Upper lobe of right lung (tissue), 1 donor: ENCODE results near the gene UBL3. TPM values are rescaled to one million over a fixed set of nuclear protein-coding genes. Genes with fewer than 3 reads are reported as not detected.

Experiments
- ATAC-seq: fragments of 200-7000 bp; cut with Tn5 transposase; one replicate; pipeline ENCODE4 v1.9.1; 2020; ENCODE audit warnings: mild to moderate bottlenecking, moderate library complexity
- DNase-seq: peaks from one replicate; pipeline ENCODE4 v3.0.0-alpha.2; 2020
- H3K27ac ChIP-seq: fragments of 200-600 bp; one replicate; pipeline ENCODE4 v1.8.0; 2022
- H3K27me3 ChIP-seq: fragments of 200-600 bp; one replicate; pipeline ENCODE4 v1.8.0; 2022; ENCODE audit warnings: mild to moderate bottlenecking
- H3K36me3 ChIP-seq: fragments of 200-600 bp; one replicate; pipeline ENCODE4 v1.8.0; 2022
- H3K4me1 ChIP-seq: fragments of 200-600 bp; one replicate; pipeline ENCODE4 v1.8.0; 2022
- H3K4me3 ChIP-seq: fragments of 200-600 bp; one replicate; pipeline ENCODE4 v1.8.0; 2022; ENCODE audit warnings: mild to moderate bottlenecking
- H3K9me3 ChIP-seq: fragments of 200-600 bp; one replicate; pipeline ENCODE4 v1.8.0; 2022
- intact Hi-C: fragments of 100-400 bp; cut with DNase I; formaldehyde crosslinking; loops from one replicate; pipeline ENCODE4 v1.11.0; 2022
- total RNA-seq: library from RNA; stranded (reverse); fragmentation: NEBNext Ultra II Directional; extraction: Animal tissue kit (Norgen Biotek cat#: 25700); gene quantifications from one replicate; pipeline ENCODE4 v1.2.1, GENCODE V29; 2021
- TF ChIP-seq, protein P1 (sequence below): fragments of 200-600 bp; IDR thresholded peaks from one replicate; pipeline ENCODE4 v1.8.0; 2022; ENCODE audit warnings: antibody characterized with exemption
- donor health status: DM: no; HTN: yes; CAD: no; lungs with severe emphysema.

UBL3 gene
- total RNA-seq, 1 donor from 2014 or later: 56.1 TPM

GRCh38 chr13:29845440-29846056 is 4.9 kb downstream of the UBL3 start:
- ATAC-seq (no peak), DNase-seq (no peak)
- Histone ChIP-seq H3K4me1 (peaks cover 41% of the 10 kb centered on the region), H3K9me3 (no peaks in the 10 kb centered on the region), H3K4me3 (peak overlapping the region; percentile 85), H3K36me3 (no peaks in the 10 kb centered on the region), H3K27ac (no peak overlapping the region), H3K27me3 (no peaks in the 10 kb centered on the region)
- intact Hi-C loops: no loop called here
- TF ChIP-seq, protein P1, sequence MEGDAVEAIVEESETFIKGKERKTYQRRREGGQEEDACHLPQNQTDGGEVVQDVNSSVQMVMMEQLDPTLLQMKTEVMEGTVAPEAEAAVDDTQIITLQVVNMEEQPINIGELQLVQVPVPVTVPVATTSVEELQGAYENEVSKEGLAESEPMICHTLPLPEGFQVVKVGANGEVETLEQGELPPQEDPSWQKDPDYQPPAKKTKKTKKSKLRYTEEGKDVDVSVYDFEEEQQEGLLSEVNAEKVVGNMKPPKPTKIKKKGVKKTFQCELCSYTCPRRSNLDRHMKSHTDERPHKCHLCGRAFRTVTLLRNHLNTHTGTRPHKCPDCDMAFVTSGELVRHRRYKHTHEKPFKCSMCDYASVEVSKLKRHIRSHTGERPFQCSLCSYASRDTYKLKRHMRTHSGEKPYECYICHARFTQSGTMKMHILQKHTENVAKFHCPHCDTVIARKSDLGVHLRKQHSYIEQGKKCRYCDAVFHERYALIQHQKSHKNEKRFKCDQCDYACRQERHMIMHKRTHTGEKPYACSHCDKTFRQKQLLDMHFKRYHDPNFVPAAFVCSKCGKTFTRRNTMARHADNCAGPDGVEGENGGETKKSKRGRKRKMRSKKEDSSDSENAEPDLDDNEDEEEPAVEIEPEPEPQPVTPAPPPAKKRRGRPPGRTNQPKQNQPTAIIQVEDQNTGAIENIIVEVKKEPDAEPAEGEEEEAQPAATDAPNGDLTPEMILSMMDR: peak; percentile 44

- H3K4me3 ChIP-seq: no peak overlapping the region
- no peak overlapping the region for H3K27ac ChIP-seq
- ATAC-seq (no peak), DNase-seq (no peak)
- peaks cover 43% of the 10 kb centered on the region for H3K4me1 ChIP-seq
- H3K27me3 ChIP-seq: no peaks in the 10 kb centered on the region
- TF ChIP-seq, protein P1: no peak
- H3K36me3 ChIP-seq: no peaks in the 10 kb centered on the region
- no peaks in the 10 kb centered on the region for H3K9me3 ChIP-seq
- intact Hi-C loops: no loop called here
These were observed 6.0 kb downstream of the UBL3 start for GRCh38 chr13:29844441-29844840.

DNA sequence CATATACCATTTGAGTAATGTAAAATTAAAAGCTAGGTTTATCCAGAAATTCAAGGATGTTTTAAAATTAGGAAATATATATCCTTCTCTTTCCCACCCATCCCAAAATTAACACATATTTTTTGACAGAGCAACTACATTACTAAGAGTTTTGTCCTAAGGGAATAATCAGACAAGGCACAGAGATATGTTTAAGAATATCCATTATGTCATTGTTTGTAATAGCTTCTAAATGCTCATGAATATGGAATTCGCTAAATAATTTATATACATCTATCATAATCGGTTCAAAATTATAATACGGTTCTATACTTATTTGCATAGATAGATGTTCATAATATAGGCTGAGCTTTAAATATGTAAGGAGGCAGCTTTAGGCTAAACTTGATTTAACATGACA is 9.8 kb downstream of the UBL3 start:
- no peak for ATAC-seq
- Histone ChIP-seq H3K9me3 (no peaks in the 10 kb centered on the region), H3K27me3 (no peaks in the 10 kb centered on the region), H3K27ac (no peak overlapping the region), H3K4me1 (peaks cover 32% of the 10 kb centered on the region), H3K36me3 (no peaks in the 10 kb centered on the region), H3K4me3 (no peak overlapping the region)
- intact Hi-C loops: no loop called here
- TF ChIP-seq, protein P1: no peak
- DNase-seq: no peak

DNA sequence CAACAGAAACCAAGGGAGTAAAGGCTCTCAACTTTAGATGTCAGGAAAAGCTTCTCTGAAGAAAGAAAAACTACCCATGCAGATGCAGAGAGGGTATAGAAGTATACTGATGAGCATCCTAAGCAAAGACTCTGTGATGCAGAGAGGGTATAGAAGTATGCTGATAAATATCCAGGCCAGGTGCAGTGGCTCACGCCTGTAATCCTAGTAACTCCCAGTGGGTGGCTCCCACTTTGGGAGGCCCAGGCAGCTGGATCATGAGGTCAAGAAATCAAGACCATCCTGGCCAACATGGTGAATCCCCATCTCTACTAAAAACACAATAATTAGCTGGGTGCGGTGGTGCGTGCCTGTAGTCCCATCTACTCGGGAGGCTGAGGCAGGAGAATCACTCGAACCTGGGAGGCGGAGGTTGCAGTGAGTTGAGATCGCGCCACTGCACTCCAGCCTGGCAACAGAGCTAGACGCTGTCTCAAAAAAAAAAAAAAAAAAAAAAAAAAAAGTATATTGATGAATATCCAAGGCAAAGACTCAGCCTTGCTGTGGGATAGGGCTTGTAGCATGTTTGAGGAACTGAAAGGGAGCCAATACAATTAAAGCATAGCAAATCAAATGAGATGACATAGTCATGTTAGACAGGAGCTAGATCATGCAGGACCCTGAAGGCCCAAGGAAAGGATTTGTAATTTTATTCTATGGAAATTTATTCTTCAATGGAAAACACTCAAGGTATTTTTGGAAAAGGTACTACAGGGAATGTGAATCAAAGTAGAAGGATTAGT is 14.9 kb downstream of the UBL3 start:
- Histone ChIP-seq H3K9me3 (no peaks in the 10 kb centered on the region), H3K4me1 (peaks cover under 1% of the 10 kb centered on the region), H3K27ac (no peak overlapping the region), H3K36me3 (no peaks in the 10 kb centered on the region), H3K27me3 (no peaks in the 10 kb centered on the region), H3K4me3 (no peak overlapping the region)
- DNase-seq: no peak
- TF ChIP-seq, protein P1: no peak
- ATAC-seq: no peak
- intact Hi-C loops: no loop called here

- TF ChIP-seq, protein P1: no peak
- Histone ChIP-seq H3K27ac (no peak overlapping the region), H3K27me3 (no peaks in the 10 kb centered on the region), H3K4me1 (no peaks in the 10 kb centered on the region), H3K4me3 (no peak overlapping the region), H3K36me3 (no peaks in the 10 kb centered on the region), H3K9me3 (no peaks in the 10 kb centered on the region)
- DNase-seq (no peak), ATAC-seq (no peak)
- intact Hi-C loops: no loop called here
These were observed 17.6 kb downstream of the UBL3 start for GRCh38 chr13:29832761-29833298.
